HG03439 (cell line): ENCODE results near the gene SLC35A5.
"Not testable (repeated sequence)": the region's sequence is repeated elsewhere in the genome, so short reads cannot be mapped to it uniquely, and the experiment has no call there.

Experiments used
- ATAC-seq: cut with Tn5 transposase; IDR thresholded peaks from one replicate; pipeline ENCODE4 v1.9.1; 2021; ENCODE audit warnings: mild to moderate bottlenecking, moderate library complexity; ENCODE audit not compliant: unreplicated experiment

SLC35A5 gene, protein sequence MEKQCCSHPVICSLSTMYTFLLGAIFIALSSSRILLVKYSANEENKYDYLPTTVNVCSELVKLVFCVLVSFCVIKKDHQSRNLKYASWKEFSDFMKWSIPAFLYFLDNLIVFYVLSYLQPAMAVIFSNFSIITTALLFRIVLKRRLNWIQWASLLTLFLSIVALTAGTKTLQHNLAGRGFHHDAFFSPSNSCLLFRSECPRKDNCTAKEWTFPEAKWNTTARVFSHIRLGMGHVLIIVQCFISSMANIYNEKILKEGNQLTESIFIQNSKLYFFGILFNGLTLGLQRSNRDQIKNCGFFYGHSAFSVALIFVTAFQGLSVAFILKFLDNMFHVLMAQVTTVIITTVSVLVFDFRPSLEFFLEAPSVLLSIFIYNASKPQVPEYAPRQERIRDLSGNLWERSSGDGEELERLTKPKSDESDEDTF

DNA sequence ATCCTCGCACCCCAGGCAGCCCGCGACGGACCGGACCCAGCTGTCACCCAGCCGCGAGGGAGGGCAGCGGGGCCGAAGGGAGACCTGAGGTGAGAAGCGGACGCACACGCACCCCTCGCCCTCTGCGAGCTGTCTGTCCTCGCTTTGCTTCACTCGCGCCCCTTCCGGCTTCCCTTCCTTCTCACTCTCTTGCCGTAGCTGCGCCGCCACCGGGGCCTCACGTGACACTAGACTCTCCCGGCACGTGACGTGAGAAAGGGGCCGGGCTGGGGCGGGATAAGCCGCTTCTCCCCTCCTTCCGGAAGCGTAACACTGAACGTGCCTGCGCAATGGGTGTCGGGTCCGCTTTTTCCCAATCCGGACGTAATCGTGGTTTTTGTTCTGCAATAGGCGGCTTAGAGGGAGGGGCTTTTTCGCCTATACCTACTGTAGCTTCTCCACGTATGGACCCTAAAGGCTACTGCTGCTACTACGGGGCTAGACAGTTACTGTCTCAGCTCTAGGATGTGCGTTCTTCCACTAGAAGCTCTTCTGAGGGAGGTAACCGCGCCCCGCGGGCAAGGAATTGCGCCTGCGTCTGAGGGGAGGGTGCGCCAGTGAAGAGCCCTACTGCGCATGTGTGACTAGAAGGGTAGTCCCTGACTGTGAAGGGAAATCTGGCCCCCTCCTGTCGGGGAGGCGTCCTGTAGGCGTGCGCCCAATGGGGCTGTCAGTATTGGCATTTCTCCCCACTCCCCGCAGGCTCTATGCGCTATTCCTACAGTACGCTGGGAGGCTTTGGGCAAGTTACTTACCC is at the start of gene SLC35A5, which contains the start of gene ATG3:
Gene SLC35A5 (plus strand): TSS at position 312 of the 796 bp plus-strand sequence. CDS start 1,359 bp downstream, outside the sequence.
Gene ATG3 (minus strand): TSS at position 229 of the 796 bp plus-strand sequence. CDS start 434 bp downstream, outside the sequence.
- ATAC-seq: peak; percentile 83

DNA sequence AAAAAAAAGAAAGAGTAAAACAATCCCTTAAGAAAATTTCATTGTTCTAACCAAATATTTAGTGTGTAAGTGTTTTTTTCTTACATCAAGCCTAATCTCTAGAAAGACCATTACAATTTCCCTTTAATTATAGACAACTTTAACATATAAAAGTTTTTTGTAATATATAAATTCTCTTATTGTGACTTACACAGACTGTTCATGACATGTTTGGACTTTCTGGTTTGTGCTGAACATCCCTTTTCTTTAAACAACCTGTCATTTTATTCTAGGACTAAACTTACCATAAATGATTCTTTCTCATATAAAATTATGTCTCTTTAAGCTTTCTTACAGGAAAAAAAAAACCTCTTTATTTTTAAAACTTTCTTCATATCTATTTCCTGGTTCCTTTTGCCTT is 49.5 kb upstream of the SLC35A5 start:
- ATAC-seq: no peak

DNA sequence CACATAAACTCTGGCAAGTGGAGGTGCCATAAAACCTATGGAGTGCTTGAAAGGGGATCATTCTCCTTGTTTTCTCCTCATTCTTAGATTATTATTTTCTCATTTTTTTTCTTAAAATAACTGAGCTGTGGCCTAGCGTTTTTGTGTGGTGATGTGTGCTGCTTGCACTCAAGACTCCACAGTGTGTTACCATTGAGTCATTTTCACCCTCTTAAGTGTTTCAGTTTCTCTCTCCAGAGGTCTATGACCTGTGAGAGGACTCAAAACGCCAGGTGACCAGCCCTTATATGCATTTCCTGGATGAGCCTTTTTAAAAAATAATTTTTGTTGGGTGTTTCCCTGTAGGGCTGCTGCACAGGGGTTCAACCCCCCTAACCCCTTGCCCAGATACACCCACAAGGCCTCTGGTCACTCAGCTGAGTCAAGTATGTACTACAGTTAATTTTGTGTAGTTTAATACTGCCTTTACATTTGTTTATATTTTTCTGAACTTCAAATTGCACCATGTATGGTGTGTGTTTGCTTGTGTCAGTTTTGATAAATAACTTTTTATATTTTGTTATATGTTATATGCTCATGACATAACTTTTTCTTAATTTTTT is 47.2 kb upstream of the SLC35A5 start:
- ATAC-seq: peak; percentile 99

DNA sequence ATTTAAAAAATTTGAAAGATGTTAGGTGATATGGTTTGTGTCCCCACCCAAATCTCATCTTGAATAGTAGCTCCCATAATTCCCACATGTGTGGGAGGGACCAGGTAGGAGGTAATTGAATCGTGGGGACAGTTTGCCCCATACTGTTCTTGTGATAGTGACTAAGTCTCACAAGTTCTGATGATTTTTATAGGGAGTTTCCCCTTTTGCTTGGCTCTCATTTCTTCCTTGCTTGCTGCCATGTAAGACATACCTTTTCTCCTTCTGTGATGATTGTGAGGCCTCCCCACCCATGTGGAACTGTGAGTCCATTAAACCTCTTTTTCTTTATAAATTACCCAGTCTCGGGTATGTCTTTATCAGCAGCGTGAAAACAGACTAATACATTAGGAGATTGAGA is 42.9 kb upstream of the SLC35A5 start:
- ATAC-seq: not testable (repeated sequence)

DNA sequence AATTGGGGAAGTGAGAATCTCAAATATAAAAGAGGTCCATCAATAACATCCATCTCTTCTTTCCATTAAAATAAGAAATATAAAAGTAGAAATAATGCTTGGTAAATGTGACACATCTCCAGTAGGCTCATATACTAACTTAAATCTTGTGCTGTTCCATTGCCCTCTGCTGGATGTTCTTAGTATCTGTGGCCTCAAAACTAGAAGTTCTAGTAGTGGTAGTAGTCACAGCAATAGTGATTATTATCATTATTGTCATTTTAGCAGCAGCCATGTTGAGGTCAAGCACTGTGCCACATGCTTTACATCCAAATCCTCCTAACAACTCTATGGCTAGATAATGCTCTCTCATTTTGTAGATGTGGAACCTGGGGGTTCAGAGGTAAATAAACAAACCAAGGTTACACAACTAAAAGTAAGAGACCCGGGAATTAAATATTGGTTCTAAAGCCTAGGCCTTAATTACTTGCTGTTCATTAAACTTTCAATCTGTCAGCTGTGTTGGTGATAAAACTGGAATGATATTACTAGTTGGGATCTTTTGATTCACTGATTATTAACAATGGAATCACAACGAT is 42.3 kb upstream of the SLC35A5 start:
- peak; percentile 55 for ATAC-seq

DNA sequence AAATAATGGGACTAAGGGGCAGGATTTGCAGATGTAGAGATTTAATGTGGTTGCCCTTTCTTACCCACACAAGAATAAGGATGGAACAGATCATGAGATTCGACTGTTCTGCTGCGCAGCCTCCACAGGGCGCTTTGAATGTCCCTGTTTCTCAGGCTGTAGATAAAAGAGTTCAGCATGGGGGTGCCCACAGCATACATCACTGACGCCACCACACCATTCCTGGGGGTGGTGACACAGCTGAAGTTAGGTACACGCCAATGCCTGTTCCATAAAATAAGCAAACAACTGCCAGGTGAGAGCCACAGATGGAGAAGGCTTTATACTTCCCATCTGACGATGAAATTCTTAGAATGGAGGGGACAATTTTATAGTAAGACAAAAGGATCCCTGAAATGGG is 37.7 kb upstream of the SLC35A5 start:
- not testable (repeated sequence) for ATAC-seq

DNA sequence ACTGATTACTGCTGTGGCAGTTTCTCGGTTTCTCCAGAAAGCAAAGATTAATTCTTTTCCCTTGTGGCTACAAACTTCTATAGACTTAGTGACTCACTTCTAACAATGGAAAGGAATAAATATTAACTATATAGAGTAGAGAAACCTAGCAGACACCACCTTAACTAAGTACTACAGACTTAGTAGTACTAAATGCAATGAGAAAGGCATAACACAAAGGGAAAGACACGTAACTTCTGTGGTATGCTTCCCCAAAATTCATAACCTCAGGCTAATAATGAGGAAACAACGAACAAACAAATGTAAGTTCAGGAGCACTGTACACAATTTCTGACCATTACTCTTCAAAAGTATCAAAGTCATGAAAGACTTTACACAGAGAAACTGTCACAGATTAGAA is 31.3 kb upstream of the SLC35A5 start:
- no peak for ATAC-seq

DNA sequence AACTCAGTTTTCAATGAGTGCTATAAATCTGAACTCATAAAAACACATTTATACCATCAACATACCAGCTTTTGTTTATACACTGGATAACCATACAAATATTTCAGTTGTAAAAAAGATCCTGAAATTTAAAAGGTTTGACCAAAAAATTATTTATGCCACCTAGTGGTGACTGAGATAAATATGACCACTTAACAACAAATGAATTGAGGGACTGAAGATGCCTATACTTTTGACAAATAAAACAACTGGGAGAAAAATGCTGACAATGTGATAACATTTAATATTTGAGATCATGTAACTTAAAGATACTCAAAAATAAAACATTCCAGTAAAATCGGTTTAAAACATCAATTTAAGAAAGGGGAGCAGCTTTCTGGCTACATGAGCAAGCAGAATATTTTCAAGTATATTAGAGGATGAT is 30.5 kb upstream of the SLC35A5 start:
- ATAC-seq: no peak

DNA sequence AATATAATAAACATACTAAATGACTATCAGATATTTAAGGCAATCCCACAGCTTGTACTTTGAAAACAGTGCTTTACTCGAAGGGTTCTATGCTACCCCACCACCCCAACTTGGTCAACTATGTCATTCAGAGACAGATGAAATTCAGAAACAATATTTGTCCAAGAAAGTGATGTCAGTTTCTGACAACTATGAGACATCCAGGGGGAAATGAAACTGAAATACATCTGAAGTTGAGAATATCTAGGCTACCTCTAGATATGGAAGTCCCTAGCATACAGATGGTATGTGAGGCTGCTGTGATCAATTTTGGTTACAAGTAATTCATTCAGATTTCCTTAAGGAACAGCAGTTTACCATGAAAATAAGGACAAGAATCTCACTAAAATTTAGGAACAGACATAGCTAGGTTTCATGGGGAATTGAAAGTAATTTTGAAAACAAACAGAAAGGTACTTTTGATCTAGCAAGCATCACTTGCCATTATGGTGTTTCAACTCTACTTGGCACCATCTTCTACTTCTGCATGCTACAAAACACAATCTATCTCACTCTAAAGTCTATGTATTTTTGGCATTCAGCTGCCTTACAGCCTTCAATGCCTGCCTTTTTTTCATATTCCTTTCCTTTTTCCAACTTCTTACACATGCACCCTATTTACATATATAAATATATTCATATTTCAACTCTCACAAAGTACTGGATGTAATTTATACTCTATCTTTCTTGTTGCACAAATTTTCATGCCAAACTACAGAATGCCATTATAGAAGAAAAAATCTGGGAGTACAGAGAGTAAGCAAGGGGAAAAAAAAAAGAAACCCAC is 21.8 kb upstream of the SLC35A5 start:
- peak; percentile 81 for ATAC-seq

DNA sequence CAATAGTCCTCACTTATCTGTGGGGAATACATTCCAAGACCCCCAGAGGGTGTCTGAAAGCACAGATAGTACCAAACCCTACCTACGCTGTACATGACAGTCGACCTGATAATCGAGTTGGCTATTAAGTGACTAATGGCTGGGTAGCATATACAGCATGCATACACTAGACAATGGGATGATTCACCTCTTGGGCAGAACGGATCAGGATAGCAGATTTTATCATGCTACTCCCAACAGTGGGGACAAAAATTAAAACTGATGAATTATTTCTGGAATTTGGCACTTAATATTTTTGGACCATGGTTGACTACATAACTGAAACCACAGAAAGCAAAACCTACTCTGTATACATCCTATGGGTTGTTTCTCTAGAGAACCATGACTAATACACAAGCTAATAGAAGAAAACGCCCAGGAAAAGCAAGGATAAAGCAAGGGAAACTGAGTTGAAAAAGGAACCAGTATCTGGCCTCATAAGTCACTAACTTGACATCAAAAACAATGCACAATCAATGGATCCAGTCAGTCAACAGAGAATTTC is 15.6 kb upstream of the SLC35A5 start:
- ATAC-seq: no peak

DNA sequence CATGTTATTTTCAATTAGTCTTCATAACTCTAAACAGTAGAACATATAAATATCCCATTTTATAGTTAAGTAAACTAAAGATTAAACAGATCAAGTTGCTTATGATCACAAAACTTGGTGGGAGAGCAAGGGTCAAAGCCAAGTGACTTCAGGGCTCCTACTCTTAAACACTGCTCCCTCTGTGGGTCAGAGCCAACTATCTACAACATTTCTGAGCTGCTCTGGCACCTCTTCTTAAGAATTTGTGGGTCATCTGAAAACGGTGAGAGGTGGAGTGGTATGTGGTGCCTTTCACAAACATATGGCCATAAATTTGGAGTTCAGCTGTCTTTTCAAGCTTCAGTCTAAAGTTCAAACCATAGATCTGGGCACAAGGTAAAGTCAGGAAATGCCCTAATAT is 11.0 kb upstream of the SLC35A5 start:
- ATAC-seq: no peak

DNA sequence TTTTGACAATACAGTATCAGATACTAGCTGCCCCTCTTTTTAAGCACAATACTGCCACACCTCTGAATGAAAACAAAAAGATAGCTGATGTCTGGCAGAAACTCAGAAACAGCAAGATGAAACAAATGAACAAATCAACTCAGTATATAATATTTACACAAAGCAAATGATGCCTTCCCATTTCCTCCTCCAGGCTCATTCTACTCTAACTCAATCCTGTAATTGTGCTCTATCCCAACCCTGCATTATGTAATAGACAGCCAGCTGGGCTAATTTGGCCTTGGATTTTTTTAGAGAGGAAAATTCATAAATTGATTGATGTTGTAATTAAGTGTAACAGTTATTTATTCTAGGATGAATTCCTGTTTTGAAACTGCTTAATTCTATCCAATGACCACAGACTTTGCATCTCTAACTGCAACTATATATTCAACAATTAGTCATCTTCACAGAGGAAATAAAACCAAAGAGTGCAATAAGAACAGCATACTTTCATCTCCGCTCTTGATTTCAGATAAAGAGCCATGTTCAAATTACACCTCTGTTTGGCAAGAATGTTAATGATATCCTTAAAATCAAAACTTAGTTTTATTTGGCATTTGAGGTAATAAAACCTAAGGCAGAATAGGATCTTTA is 6.2 kb upstream of the SLC35A5 start:
- no peak for ATAC-seq

DNA sequence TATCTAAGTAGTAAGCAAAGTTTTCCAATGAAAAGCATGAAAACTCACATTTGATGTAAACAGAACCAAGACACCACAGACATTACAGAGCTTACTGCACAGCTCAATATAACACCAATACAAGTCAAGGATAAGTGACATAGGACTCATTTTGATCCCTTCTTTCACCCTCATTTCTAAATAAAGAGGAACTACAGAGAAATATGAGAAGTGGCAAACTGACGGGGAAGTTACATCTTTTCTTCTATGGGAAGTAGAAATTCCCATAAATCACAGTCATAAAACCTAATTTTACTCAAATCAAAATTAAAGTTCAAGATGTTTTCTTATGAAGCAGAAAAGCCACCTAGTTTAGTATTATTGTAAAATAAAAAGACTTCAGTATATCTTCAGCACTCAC is 3.9 kb upstream of the SLC35A5 start:
- no peak for ATAC-seq

DNA sequence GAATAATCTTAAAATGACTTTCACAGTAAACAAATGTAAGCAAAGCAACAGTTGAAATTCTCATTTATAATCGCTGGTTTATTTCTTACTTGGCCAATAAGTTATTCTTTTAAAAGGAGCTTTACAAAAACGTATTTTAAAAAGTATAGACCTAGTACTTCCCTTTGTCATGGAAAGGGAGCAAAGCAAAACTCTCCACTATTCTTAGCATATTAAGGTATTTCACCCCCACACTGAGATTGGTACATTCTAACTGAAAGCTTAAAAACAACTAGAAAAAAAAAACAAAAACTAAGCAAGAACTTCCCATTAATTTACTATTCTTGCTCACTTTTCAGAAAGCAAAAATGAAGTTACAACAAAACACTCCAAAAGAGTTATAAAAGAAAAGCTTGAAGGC is 1.5 kb upstream of the SLC35A5 start:
- no peak for ATAC-seq

DNA sequence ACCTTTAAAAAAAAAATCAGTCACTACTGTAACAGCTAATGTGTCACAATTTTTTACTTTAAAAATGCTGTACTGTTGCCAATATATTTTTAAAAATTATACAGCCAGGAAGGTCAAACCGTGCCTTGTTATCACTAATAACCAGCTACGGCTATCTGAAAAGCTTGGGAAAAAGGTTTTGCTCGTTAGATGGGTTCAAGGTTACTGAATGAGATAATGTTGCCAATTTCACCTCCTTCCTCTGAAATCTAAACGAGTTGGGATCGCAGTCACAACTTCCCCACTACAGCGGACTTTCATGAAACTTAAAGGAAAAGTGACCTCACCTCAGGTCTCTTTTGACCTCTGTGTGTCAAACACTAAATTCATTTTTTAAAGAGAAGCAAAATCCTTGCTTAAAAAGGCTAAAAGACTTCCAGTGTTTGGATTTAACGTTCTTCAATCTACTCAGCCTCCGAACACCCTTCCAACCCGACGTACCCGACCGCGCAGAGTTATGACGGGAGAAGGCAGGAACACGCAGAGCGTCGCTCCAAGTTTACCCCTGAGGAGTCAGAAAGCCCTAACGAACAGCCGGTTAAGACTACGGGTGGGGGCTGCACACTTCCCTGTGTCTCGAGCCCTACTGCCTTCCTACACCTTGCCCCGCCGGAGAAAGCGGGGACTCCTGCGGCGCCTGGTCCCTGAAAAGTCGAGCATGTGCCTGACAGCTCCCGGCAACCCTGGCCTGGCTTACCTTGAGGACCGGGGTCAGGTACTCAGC is 943 bp upstream of the SLC35A5 start:
- ATAC-seq: peak; percentile 24

DNA sequence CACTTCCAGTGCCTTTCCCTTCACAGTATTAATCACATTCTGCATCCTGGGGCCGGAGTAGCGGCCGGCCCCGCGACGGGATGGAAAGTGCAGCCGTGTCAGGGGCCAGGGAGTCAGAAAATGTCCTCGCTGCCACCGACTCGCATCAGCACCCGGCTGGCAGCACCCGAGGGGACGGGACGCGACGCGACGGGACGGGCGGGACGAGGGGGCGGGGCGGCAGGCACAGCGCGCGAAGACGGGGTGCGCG is 436 bp upstream of the SLC35A5 start:
- ATAC-seq: peak; percentile 55

DNA sequence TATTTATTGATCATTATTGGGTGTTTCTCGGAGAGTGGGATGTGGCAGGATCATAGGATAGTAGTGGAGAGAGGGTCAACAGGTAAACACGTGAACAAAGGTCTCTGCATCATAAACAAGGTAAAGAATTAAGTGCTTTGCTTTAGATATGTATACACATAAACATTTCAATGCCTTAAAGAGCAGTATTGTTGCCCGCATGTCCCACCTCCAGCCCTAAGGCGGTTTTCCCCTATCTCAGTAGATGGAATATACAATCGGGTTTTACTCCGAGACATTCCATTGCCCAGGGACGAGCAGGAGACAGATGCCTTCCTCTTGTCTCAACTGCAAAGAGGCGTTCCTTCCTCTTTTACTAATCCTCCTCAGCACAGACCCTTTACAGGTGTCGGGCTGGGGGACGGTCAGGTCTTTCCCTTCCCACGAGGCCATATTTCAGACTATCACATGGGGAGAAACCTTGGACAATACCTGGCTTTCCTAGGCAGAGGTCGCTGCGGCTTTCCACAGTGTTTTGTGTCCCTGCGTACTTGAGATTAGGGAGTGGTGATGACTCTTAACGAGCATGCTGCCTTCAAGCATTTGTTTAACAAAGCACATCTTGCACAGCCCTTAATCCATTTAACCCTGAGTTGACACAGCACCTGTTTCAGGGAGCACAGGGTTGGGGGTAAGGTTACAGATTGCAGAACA is 2.5 kb downstream of the SLC35A5 start:
- ATAC-seq: not testable (repeated sequence)

DNA sequence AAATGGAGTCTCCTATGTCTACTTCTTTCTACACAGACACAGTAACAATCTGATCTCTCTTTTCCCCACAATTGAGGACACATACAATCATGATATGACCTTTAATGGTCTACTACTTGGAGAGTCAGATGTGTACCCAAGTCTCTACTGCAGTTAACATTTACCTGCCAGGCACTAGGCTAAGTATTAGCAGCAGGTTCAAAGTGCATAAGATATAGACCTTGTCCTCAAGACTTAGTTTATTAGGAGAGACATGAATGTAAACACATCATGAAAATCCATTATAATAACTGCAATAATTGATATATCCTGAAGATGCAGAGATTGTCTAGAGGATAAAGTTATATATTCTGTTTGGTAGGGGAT is 3.1 kb downstream of the SLC35A5 start:
- no peak for ATAC-seq

DNA sequence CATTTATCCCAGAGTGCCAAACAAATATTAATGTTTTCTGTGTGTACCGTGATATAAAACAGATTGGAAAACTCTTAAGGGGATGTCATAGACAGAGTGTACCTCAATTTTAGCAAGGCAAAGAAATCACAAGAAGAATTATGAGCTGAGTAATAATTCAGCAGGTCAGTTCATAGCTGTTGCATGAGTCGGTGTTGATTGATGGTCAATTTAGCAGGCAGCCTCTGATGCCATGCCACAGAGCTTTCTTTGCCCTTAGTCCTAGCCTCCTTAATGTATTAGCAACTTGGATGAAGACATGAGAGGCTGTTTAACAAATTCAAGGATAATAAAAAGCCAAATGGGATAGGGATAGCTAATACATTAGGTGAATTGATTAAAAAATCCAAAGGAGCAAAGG is 6.8 kb downstream of the SLC35A5 start:
- no peak for ATAC-seq
